Transverse colon (tissue), 3 donors: Measurements from ENCODE around the gene NOL9.

Source experiments
- CTCF ChIP-seq, 5 experiments: fragments of 200-600 bp in 3 of 5; fragments of 450-650 bp in 2 of 5; sonication (generic) in 3 of 5; IDR thresholded peaks; 1 replicate in 2 of 5; 2 replicates in 3 of 5; pipeline ENCODE4 v1.5.1; 2016 to 2017; ENCODE audit warnings: antibody characterized with exemption in 5 of 5, inconsistent platforms in 3 of 5, mild to moderate bottlenecking in 2 of 5, moderate library complexity in 1 of 5
- EP300 ChIP-seq: sonication (generic); formaldehyde crosslinking; IDR thresholded peaks from one replicate; pipeline ENCODE4 v1.6.1; 2017; ENCODE audit warnings: antibody characterized with exemption, low read depth
- POLR2A ChIP-seq: fragments of 450-650 bp; IDR thresholded peaks from one replicate; pipeline ENCODE4 v1.6.1; 2016; ENCODE audit warnings: antibody characterized with exemption, mild to moderate bottlenecking, moderate library complexity

- TF ChIP-seq CTCF (IDR thresholded peaks at IDR 0.05), result no peak
- TF ChIP-seq POLR2A, result no peak
- no peak for TF ChIP-seq EP300
Measured at GRCh38 chr1:6600410-6601048, 46.2 kb upstream of the NOL9 start.
